GM15510 (cell line): ENCODE results near the gene GABRG2.

Experiments used
- POLR2A ChIP-seq: IDR thresholded peaks from 3 replicates; pipeline ENCODE4 v1.6.1; 2011; ENCODE audit warnings: borderline replicate concordance; ENCODE audit not compliant: insufficient read length; ENCODE audit errors: extremely low read depth

Gene GABRG2

GRCh38 chr5:162067655-162068411, at the start of gene GABRG2:
Gene GABRG2, plus strand, starts transcription at chr5:162067773. Its CDS starts 227 bp downstream, at chr5:162068000.
- no peak for TF ChIP-seq POLR2A

- TF ChIP-seq POLR2A = no peak
These were observed 42.3 kb upstream of the GABRG2 start for GRCh38 chr5:162025312-162025711.

GRCh38 chr5:162026803-162027202, 40.8 kb upstream of the GABRG2 start:
- TF ChIP-seq POLR2A = no peak

GRCh38 chr5:162037431-162037830, 30.1 kb upstream of the GABRG2 start:
- no peak for TF ChIP-seq POLR2A

GRCh38 chr5:162047279-162047678, 20.3 kb upstream of the GABRG2 start:
- no peak for TF ChIP-seq POLR2A

- no peak for TF ChIP-seq POLR2A
These were observed 14.9 kb upstream of the GABRG2 start for GRCh38 chr5:162052676-162053075.

GRCh38 chr5:162067162-162067561, 411 bp upstream of the GABRG2 start:
- no peak for TF ChIP-seq POLR2A

- no peak for TF ChIP-seq POLR2A
These were observed 839 bp downstream of the GABRG2 start for GRCh38 chr5:162068412-162068811.

- no peak for TF ChIP-seq POLR2A
These were observed 1.4 kb downstream of the GABRG2 start for GRCh38 chr5:162068936-162069335.

GRCh38 chr5:162078805-162079204, 11.2 kb downstream of the GABRG2 start:
- no peak for TF ChIP-seq POLR2A

GRCh38 chr5:162091336-162091735, 23.8 kb downstream of the GABRG2 start:
- no peak for TF ChIP-seq POLR2A

GRCh38 chr5:162096448-162096847, 28.9 kb downstream of the GABRG2 start:
- no peak for TF ChIP-seq POLR2A

- no peak for TF ChIP-seq POLR2A
These were observed 40.0 kb downstream of the GABRG2 start for GRCh38 chr5:162107591-162107990.

GRCh38 chr5:162119801-162120200, 52.2 kb downstream of the GABRG2 start:
- no peak for TF ChIP-seq POLR2A

- no peak for TF ChIP-seq POLR2A
These were observed 60.5 kb downstream of the GABRG2 start for GRCh38 chr5:162128117-162128516.

- no peak for TF ChIP-seq POLR2A
These were observed 64.8 kb downstream of the GABRG2 start for GRCh38 chr5:162132348-162132747.

- no peak for TF ChIP-seq POLR2A
These were observed 71.6 kb downstream of the GABRG2 start for GRCh38 chr5:162139190-162139589.

- TF ChIP-seq POLR2A = no peak
These were observed 86.7 kb downstream of the GABRG2 start for GRCh38 chr5:162154242-162154641.

- TF ChIP-seq POLR2A = no peak
These were observed 92.8 kb downstream of the GABRG2 start for GRCh38 chr5:162160401-162160800.
